ENCODE results near the gene RPS6KA5. TPM values are rescaled to one million over a fixed set of nuclear protein-coding genes. Genes with fewer than 3 reads are reported as not detected.

RPS6KA5 gene
- total RNA-seq, 4 donors from 2014 or later, result 4.6 to 7.3 (median 5.0) TPM

DNA sequence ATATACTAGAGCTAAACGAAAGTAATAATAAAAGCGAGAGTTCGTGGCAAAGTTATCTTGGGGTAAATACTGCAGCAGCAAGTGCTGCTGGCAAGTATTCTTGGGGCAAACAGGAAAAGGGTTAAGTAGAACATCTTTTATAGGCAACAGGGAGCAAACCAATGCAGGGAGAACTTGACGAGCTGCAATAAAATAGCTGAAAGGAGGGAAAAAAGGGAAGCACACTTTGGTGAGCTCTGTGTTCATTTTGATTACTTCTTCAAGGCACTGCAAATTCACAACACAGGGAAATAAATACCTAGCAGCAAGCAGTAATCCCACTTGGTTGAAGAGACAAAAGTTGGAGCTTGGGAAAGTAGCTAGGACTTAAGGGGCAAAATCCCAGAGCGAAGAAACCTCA is 201.9 kb downstream of the RPS6KA5 start:
- TF ChIP-seq, protein P1, sequence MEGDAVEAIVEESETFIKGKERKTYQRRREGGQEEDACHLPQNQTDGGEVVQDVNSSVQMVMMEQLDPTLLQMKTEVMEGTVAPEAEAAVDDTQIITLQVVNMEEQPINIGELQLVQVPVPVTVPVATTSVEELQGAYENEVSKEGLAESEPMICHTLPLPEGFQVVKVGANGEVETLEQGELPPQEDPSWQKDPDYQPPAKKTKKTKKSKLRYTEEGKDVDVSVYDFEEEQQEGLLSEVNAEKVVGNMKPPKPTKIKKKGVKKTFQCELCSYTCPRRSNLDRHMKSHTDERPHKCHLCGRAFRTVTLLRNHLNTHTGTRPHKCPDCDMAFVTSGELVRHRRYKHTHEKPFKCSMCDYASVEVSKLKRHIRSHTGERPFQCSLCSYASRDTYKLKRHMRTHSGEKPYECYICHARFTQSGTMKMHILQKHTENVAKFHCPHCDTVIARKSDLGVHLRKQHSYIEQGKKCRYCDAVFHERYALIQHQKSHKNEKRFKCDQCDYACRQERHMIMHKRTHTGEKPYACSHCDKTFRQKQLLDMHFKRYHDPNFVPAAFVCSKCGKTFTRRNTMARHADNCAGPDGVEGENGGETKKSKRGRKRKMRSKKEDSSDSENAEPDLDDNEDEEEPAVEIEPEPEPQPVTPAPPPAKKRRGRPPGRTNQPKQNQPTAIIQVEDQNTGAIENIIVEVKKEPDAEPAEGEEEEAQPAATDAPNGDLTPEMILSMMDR (IDR thresholded peaks at IDR 0.05; ENCODE audit: low read depth), result no peak

DNA sequence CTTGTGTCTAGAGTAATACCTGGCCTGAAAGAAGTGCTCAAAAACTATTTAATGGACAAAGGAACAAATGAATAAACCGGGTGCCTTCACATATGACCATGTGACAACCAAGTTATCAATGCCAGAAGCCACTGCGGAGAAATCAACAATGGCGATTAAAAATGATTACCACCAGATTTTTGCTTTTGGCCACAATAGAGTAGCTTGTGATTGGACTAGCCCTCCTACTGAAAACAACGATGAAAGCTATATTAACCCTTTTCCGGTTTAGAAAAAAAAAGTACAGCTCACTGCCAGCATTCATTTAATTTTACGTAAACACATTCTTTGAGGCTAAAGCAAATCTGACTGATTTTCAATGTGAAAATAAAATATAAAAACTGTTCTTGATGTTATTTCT is 202.6 kb downstream of the RPS6KA5 start:
- TF ChIP-seq, protein P1 (IDR thresholded peaks at IDR 0.05; ENCODE audit: low read depth), result no peak

DNA sequence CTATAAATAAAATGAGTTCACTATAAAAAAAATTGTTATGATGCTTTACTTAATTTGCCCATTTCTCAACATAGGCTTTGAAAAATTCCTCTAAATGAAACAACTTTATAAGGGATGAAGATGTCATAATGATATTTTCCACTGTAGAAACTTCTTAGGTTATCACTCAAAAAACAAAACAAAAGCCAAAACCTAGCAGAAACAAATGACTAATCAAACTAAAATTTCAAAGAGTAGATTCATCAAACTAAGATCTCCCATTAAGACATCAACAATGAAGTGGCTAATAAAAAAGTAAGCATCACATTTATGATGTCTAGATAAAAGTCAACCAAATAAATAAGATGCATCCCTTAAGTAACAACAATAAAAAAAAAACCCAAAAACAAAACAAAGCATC is 207.3 kb downstream of the RPS6KA5 start:
- TF ChIP-seq, protein P1 (IDR thresholded peaks at IDR 0.05; ENCODE audit: low read depth), result no peak

DNA sequence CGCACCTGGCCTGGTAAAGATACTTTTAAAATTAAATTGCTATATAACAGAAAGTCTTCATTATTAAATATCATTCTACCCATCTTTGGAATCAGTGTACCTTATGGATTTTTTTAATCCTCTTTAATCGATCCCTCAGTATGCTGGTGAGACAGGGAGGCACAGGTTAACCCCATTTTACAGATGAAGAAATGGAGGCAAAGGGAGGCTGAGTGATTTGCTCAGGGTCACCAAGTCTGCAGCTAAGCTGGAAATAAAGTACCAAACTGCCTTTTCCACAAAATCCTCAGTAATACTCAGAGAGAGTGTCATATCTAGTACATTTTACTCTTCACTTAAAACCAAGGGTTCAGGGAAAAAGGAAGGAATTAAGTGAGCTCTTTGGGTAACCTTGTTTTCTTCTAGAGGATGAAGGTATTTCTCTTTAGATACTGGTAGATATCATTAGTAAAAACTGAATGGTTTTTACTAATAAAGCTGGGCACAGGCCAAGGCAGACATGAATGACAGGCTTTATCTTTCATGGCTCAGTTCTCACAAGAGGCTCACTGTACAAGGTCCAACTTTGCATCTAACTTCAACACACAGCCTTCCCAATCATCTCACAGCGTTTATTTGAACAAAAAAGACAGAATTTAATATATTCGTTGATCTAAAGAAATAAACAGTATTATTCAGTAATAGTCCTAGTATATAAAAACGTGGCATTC is 209.0 kb downstream of the RPS6KA5 start:
- TF ChIP-seq, protein P1 (IDR thresholded peaks at IDR 0.05; ENCODE audit: low read depth), result no peak

DNA sequence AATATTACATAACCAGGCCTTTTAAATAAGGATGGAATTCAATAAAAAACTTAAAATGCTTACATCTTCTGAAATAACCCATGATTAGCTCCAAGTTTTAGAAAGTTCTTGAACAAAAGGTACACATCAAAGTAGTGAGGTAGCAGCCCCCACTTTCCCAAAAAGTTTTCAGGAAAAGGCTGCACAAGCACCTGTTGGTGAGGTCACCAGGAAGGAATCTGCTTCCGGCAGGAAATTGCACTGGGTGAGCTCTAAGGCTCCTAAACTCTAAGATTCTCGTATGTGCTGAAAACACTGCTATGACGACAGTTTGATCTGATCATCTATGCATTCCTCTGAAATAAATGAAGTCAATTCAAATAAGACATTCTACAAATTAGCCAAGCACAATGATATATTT is 210.0 kb downstream of the RPS6KA5 start:
- TF ChIP-seq, protein P1 (IDR thresholded peaks at IDR 0.05; ENCODE audit: low read depth), result no peak

DNA sequence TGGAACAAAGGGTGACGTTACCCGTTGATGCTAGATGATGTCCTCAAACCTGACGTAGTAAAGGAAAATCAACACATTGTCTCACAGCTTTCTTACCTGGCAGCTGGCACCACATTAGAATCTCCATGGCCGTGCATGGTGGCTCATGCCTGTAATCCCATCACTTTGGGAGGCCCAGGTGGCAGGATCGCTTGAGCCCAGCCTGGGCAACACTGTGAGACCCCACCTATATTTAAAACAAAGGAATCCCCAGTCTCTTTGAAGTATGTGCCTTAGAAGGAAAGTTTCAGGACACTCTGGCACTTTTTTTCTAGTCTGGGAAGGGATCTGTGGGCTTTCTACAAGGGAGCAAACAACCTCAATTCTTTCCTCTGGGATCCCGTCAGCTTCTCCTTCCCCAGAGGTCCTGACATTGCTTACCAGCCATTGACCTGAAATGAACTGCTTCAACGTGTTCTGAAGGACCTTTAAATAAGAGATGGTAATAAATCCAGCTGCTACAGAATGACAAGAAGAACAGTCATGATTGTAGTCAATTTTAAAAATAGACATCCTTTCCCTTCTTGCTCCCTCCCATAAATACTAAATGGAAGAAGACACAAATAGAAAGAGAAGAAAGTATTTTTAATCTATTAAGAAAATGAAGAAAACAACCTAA is 210.5 kb downstream of the RPS6KA5 start:
- TF ChIP-seq, protein P1 (IDR thresholded peaks at IDR 0.05; ENCODE audit: low read depth), result no peak

DNA sequence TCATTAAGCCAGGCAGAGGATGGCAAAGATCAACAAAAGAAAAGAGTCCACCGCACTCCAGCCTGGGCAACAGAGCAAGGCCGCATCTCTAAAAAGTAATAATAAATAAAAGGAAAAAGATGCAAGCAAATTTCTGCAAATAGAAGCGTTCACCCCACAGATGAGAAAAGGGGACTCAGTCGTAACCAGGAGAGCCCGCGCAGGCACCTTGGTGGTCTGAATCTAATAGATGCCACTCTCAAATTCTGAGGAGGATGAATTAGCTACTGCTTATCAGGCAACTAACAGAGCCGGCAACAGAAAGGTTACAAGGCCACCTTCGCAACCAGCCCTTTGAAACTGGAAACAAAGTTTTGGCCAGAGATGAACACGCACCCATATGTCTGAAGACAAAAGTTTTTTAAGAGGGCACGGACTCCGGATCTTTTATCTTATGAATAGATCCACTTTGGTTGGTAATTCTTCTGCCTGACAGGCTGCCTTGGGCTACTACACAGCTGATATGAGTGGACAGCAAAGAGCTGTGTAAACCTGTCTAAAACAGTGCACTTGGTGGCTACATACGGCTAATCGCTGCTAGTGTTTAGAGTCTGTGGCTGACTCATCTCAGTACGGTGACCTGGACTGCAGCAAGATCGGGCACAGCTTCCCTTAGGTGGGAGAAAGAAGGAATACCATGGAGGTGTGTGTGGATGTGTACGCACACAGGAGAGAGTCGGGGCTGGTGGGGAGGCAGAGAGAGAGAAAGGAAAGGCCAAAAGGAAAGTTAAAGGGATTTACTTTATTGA is 211.3 kb downstream of the RPS6KA5 start:
- TF ChIP-seq, protein P1 (IDR thresholded peaks at IDR 0.05; ENCODE audit: low read depth), result no peak

Data from subcutaneous adipose tissue (tissue), 4 donors.